ENCODE measurements around the gene COMMD10.

COMMD10 gene

DNA sequence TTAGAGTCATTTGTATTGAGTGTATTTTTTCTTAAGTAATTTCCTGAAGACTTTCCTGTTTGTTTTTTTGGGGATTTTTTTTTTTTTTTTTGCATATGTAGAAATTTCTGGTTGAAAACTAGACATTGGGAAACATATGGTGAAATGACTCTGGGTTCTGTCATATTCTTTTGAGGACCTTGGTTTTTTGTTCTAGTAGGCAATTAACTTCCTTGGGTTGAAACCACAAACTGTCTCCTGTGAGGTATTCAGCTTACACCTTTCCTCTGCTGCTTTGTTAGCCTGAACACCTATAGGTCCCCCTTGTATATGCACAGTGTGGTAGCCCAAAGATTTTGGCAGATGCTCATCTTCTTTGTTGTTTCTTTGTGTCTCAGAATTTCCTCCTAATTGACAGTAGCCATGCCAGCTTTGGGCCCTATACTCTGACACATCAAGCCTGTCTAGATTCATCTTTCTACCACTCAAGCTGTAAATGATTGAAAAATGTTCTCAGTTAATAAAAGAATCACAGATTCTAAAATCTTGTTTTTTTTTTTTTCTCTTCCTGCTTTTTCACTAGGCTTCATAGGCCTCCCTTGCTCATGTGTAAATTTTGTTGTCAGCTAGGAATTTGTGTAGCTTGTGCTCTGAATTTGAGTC is 140.6 kb downstream of the COMMD10 start:
- DNase-seq: no peak

DNA sequence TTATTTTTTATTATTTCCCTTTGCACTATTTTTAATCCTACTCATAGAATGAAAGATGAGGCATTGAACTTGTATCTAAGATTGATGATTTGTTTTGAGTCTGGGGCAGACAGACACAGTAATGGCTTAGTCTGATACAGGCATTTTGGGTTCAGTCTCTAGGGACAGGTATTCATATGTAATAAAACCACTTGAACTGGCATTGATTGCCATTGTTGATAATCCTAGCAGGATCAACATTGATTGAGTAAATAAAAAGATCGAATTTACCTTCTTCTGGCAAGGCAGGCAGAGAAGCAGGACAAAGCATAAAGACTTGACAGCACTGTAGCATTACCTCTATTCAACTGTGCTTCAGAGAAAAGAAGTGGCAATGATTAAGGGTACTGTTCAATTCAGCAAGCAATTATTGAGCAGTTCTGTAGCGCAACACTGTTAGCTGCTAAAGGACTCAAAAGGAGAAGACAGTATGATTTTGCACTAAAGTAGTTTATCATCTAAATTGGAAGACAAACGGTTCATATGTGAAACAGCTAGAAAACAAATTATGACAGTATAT is 144.4 kb downstream of the COMMD10 start:
- no peak for DNase-seq

GRCh38 chr5:116231288-116231687 is 146.5 kb downstream of the COMMD10 start:
- no peak for DNase-seq

- DNase-seq: no peak
Observed at GRCh38 chr5:116234681-116235080, 149.9 kb downstream of the COMMD10 start.

GRCh38 chr5:116237917-116238500 is 153.2 kb downstream of the COMMD10 start:
- DNase-seq: no peak

DNA sequence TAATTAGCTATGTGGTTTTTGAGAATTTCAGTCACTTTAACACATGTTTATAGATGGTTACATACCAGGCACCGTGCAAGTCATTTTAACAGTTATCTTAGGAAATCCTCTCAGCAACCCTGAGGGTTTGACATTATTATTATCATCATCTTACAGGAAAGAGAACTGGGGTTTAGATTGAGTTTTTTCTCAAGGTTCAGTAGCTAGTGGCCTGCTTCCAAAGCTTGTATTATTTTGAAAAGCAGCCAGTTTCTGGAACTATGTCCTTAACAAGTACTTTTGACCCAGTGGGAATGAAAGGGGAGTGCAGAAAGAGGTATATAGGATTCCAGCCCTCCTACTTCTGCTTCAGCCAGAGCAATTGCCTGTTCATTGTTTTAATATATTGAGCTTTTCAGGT is 157.5 kb downstream of the COMMD10 start:
- peak; percentile 29 for DNase-seq

- DNase-seq: no peak
Observed at GRCh38 chr5:116248432-116248831, 163.6 kb downstream of the COMMD10 start.

GRCh38 chr5:116249648-116250047 is 164.8 kb downstream of the COMMD10 start:
- DNase-seq: no peak

DNA sequence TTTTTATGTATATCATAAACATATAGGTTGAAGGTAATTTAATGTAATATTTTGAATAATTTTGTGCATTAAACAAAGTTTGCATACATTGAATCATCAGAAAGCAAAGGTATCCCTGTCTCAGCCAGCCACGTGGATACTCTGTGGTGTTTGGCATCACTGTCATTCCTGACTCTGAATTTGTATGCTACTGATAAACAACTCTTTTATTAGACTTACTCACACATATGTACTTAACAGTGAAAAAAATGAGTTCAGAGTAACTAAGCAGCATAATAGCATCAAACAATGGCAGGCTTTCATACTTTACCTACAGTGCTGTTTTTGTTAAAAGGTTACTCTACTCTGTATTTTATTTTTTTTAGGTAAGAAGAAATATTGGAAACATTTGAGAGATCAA is 171.9 kb downstream of the COMMD10 start:
- no peak for DNase-seq

DNA sequence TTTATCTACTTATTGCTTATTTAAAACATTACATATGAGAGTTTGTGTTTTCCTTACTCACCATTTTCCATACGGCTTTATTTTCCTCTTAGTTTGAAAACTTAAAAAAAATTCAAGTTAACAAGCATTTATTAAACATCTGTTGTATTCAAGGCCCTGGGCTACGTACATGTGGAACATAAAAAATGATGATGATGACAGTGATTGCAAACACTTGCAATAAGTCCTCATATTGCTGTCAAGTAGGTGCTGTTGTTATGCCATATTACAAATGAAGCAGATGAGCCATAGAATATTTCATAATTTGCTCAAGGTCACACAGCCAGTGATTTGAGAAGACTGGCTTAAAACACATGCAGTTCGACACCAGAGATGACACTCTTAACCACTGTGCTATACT is 180.6 kb downstream of the COMMD10 start:
- DNase-seq: no peak

DNA sequence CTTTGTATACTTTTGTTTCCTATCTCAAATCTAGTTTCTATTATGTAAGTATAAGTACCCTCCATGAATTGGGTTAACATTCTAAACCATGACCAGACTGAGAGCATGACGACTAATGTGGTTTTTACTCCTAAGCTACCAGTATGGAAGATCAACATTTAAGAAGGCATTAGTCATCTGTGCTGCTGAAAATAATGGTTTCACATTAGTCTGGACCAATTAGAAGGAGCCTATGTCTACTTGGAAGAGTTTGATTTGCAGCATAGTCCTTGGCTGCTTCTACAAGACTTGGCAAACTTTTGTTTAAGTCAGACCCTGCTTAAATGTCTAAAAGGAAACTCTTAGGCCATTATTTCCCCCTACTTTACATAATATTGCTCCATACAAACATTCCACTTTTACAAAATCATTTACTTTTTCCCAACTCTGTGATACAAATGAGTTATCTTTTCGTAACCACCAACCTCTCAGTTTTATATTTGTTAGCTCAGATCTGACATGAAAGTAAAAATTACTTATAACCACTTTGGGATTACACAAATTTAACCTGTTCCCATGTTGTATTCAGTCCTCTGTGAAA is 186.7 kb downstream of the COMMD10 start:
- no peak for DNase-seq

DNA sequence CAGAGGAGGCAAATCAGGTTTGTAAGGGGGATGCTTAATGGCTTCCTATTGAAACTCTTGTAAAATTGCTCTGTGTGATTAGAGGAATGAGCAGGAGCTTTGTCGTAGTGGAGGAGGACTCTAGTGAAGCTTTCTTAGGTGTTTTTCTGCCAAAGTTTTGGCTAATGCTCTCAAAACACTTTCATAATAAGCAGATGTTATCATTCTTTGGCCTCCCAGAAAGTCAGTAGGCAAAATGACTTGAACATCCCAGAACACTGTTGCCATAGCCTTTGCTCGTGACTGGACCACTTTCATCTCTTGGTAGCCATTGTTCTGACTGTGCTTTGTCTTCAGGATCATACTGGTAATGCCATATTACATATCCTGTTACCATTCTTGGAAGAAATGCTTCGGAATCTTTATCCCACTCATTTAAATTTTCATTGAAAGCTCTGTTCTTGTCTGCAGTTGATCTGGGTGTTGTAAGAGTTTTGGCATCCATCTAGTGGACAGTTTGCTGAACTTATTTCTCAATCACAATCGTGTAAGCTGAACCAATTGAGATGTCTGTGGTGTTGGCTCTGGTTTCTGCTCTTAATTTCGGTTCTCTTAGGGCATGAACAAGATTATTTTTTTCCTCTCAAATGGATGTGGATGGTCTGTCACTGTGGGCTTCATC is 187.6 kb downstream of the COMMD10 start:
- no peak for DNase-seq

DNA sequence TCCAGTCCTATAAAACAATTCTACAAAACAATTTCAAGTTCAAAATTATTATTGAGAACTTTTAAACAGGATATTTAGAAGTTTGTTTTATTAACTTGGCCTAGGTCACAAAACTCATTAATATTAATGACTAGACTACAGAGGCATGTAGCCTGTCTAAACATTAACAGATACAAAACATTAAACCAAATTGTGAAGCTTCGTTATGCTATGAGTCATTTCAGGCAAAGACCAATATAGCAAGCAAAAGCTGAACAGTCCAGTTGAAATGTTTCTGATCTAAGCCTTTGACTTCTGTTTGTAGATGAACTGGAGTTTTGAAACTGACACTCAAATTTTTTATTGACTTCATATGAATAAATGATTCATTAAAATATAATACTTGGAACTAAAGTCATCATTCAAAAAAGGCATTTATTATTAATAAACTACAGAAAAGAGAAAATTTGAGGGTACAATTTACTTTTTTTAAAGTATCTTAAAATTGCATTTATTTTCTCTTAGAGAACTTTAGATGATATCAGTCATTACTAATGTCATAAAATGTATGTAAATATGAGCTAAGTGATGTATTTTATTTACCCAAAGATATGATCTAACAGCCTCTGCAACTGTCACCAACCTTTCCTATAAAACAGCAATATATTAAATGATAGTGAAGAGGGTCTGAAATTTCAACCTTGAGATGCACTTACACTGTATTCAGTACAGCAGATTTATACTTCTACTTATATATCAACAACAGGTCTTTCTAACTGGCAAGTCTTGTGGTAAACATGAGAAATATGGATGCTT is 188.8 kb downstream of the COMMD10 start:
- DNase-seq: no peak

DNA sequence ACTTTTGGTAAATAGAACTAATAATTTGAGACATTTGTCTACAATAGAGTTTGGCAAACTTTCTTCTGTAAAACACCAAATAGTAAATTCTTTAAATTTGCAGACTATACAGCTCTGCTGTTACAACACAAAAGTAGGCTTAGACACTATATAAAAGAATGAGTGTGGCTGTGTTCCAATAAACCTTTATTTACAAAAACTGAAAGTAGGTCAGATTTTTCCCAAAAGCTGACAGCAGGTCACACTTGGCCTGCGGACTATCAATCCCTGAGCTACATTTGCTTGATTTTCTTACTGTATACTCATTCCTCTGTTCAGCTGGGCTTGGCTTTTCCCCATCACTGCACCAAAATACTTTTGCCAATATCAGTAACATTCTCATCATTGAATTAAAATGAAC is 189.4 kb downstream of the COMMD10 start:
- no peak for DNase-seq

GRCh38 chr5:116275282-116275681 is 190.5 kb downstream of the COMMD10 start:
- no peak for DNase-seq

DNA sequence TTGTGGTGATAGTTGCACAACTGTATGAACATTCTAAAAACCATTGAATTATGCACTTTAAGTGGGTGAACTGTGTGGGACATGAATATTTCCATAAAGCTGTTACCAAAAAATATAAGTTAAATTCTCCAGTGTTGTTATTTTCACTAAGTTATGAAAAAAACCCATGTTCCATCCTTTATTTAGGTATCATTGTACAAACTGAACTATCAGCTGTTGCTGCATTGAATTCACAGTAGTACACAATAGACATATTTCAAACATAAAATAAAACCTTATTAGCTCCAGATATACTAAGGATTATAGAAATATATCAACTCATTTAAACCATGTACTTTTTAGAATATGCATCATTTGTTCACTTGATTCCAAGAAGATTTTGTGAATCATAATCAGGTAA is 192.1 kb downstream of the COMMD10 start:
- no peak for DNase-seq

- no peak for DNase-seq
Observed at GRCh38 chr5:116280149-116280803, 195.5 kb downstream of the COMMD10 start.

DNA sequence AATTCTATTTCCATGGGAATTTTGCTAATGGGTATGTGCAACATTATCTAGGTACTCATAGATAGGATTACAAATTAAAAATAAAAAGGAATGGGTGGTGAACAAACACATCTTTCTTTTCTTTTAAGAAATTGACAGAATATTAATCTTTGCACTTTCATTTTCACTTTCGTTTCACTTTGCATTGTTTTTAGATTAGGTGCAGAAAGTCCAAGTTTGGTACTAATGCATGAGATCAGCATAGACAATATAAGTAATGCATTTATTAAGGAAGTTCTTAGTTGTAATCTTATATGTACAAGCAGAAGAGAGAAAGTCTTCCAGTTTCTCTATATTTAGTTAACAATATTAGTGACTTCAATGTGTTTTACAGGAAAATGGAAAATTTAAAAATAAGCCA is 196.5 kb downstream of the COMMD10 start:
- DNase-seq: no peak

DNA sequence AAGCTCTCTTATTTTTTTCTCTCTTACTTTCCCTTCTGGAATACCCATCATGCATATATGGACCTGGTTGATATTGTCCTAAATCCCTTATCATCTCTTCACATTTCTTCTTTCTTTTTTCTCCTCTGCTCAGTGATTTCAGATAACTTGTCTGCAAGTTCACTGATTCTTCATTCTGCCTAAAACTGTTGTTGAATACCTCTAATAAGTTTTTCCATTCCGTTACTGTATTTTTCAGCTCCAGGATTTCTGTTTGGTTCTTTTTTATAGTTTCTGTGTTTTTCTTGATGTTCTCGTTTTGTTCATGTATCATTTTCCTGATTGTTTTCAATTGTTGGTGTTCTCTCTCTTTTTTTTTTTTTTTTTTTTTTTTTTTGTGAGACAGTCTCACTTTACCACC is 203.7 kb downstream of the COMMD10 start:
- DNase-seq: no peak

- DNase-seq: no peak
Observed at GRCh38 chr5:116289276-116289675, 204.5 kb downstream of the COMMD10 start.

DNA sequence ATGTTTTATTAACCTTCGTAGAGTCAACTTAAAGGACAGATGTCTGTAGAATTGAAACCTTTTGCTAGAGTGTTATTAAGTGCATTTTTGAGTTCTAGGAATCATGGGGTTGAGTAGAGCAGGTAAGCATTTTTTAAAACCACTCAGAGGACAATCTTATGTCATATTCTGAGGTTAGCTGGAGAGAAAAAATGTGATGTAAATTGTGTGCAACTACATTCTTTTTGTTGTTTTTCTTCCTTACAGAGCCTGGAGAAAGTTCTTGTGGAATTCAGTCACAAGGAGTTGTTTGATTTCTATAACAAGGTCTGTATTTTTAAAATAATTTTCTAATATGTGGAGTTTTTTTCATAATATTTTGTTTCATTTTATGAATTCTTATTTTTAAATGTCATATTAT is 206.4 kb downstream of the COMMD10 start:
- no peak for DNase-seq

GRCh38 chr5:116292321-116292720 is 207.5 kb downstream of the COMMD10 start:
- DNase-seq: no peak

Measured in NCI-H446 treated with DMSO at 0.1 percent for 48 hours (cell line).